HCT116 (cell line): ENCODE results near the gene CUX1. TPM values are rescaled to one million over a fixed set of nuclear protein-coding genes. Genes with fewer than 3 reads are reported as not detected.
A peak's percentile ranks its signal among the peaks of the same experiment; 100 is the strongest.
"Not testable (repeated sequence)": the region's sequence is repeated elsewhere in the genome, so short reads cannot be mapped to it uniquely, and the experiment has no call there.

Source experiments
- ATAC-seq: fragments of 200-7000 bp; cut with Tn5 transposase; 2 replicates; pipeline ENCODE4 v1.9.1; 2020; ENCODE audit warnings: mild to moderate bottlenecking, moderate library complexity
- BruUV-seq: library from RNA; stranded (reverse); fragments of 400-500 nt; replicated peaks from 2 replicates; lab custom pipeline; 2021; lab: Mats Ljungman, UMichigan
- CTCF ChIA-PET: fragments of 300-600 bp; sonication (Branson Sonifier 250); formaldehyde crosslinking; loops from one replicate; lab custom pipeline; 2021; ENCODE audit warnings: antibody characterized with exemption; lab: Charles Lee
- POLR2A ChIA-PET: fragments of 300-600, 350-600 bp; sonication (Branson Sonifier 250); formaldehyde crosslinking; loops from one replicate; lab custom pipeline; 2021; ENCODE audit warnings: antibody characterized with exemption; lab: Charles Lee
- RAD21 ChIA-PET, 2 experiments: fragments of 300-600 bp; sonication (Branson Sonifier 250); formaldehyde crosslinking; loops; one replicate each; lab custom pipeline; 2023; ENCODE audit warnings: low total read pairs in 2 of 2; ENCODE audit not compliant: uncharacterized antibody in 2 of 2, unreplicated experiment in 2 of 2, low non-redundant PET in 1 of 2; lab: Charles Lee
- DNase-seq: peaks from one replicate; pipeline ENCODE4 v3.0.0-alpha.2; 2010; ENCODE audit warnings: low read depth, low spot score
- H2AFZ ChIP-seq: fragments of 200-600 bp; shearing (Covaris generic), sonication (generic); 2 replicates; pipeline ENCODE4 v1.6.1; 2017; ENCODE audit warnings: low read depth, mixed run types, mixed read lengths, antibody characterized with exemption, low read length; ENCODE audit not compliant: poor library complexity, severe bottlenecking
- H3K27ac ChIP-seq: 2 replicates; pipeline ENCODE4 v1.5.1; 2012; ENCODE audit warnings: low read depth, low read length
- H3K27me3 ChIP-seq: fragments of 200-600 bp; sonication (generic); 2 replicates; pipeline ENCODE4 v1.6.1; 2016; ENCODE audit warnings: mixed run types, low read length, mixed read lengths; ENCODE audit not compliant: insufficient read depth
- H3K36me3 ChIP-seq, 2 experiments: fragments of 200-500 bp in 1 of 2; fragments of 200-600 bp in 1 of 2; sonication (Bioruptor generic) in 1 of 2; sonication (generic) in 1 of 2; 2 replicates each; pipeline versions ENCODE4 v1.5.1 to v1.6.1; 2014 to 2016; ENCODE audit warnings: low read length in 2 of 2, inconsistent platforms in 1 of 2, mixed read lengths in 1 of 2, mixed run types in 1 of 2; ENCODE audit not compliant: insufficient read depth in 2 of 2, control insufficient read depth in 1 of 2
- H3K4me1 ChIP-seq, 2 experiments: fragments of 200-600 bp in 1 of 2; sonication (generic) in 1 of 2; 2 replicates each; pipeline versions ENCODE4 v1.5.1 to v1.6.1; 2012 to 2017; ENCODE audit warnings: low read length in 2 of 2, inconsistent platforms in 1 of 2, mild to moderate bottlenecking in 1 of 2, mixed read lengths in 1 of 2, mixed run types in 1 of 2, moderate library complexity in 1 of 2; ENCODE audit not compliant: insufficient read depth in 2 of 2, control insufficient read depth in 1 of 2
- H3K4me2 ChIP-seq: fragments of 200-600 bp; sonication (generic); 2 replicates; pipeline ENCODE4 v1.6.1; 2017; ENCODE audit warnings: mixed run types, low read length, mixed read lengths
- H3K4me3 ChIP-seq, 2 experiments: fragments of 200-600 bp in 1 of 2; sonication (generic) in 1 of 2; replicated peaks in 1 of 2; 2 replicates each; pipeline ENCODE4 v1.5.1; 2011 to 2016; ENCODE audit warnings: low read length in 2 of 2, control low read depth in 1 of 2, low read depth in 1 of 2, mild to moderate bottlenecking in 1 of 2, mixed read lengths in 1 of 2, mixed run types in 1 of 2
- H3K79me2 ChIP-seq: fragments of 200-600 bp; sonication (generic); 2 replicates; pipeline ENCODE4 v1.6.1; 2017; ENCODE audit warnings: mild to moderate bottlenecking, mixed run types, low read length, moderate library complexity, mixed read lengths; ENCODE audit not compliant: insufficient read depth
- H3K9ac ChIP-seq: fragments of 200-600 bp; sonication (generic); 2 replicates; pipeline ENCODE4 v1.6.1; 2016; ENCODE audit warnings: low read length, mixed read lengths
- H3K9me2 ChIP-seq: fragments of 200-600 bp; sonication (generic), shearing (Covaris generic); 2 replicates; pipeline ENCODE4 v1.6.1; 2017; ENCODE audit warnings: mixed run types, mild to moderate bottlenecking, moderate library complexity; ENCODE audit not compliant: insufficient read depth
- H3K9me3 ChIP-seq, 2 experiments: fragments of 200-500 bp in 1 of 2; fragments of 200-600 bp in 1 of 2; sonication (Bioruptor generic) in 1 of 2; sonication (generic) in 1 of 2; 2 replicates each; pipeline ENCODE4 v1.6.1; 2014 to 2017; ENCODE audit warnings: low read length in 2 of 2, mixed read lengths in 2 of 2, inconsistent platforms in 1 of 2, low read depth in 1 of 2, mild to moderate bottlenecking in 1 of 2, mixed run types in 1 of 2, moderate library complexity in 1 of 2; ENCODE audit not compliant: control insufficient read depth in 1 of 2, insufficient read depth in 1 of 2
- H4K20me1 ChIP-seq: fragments of 200-600 bp; sonication (generic), shearing (Covaris generic); 2 replicates; pipeline ENCODE4 v1.6.1; 2017; ENCODE audit warnings: mixed run types, mild to moderate bottlenecking, moderate library complexity; ENCODE audit not compliant: insufficient read depth
- CBX3 ChIP-seq: IDR thresholded peaks from 2 replicates; pipeline ENCODE4 v1.6.1; 2012; ENCODE audit warnings: low read depth
- EGR1 ChIP-seq: IDR thresholded peaks from 2 replicates; pipeline ENCODE4 v1.6.1; 2012; ENCODE audit warnings: low read depth
- EZH2phosphoT487 ChIP-seq: fragments of 200-600 bp; IDR thresholded peaks from 2 replicates; pipeline ENCODE4 v1.6.1; 2018; ENCODE audit warnings: antibody characterized with exemption, borderline replicate concordance
- FOSL1 ChIP-seq: IDR thresholded peaks from 2 replicates; pipeline ENCODE4 v1.6.1; 2012; ENCODE audit warnings: low read depth
- JUND ChIP-seq: IDR thresholded peaks from 2 replicates; pipeline ENCODE4 v1.6.1; 2012
- POLR2A ChIP-seq: IDR thresholded peaks from 2 replicates; pipeline ENCODE4 v1.7.0; 2011; ENCODE audit warnings: borderline replicate concordance; ENCODE audit not compliant: insufficient read depth, insufficient read length; ENCODE audit errors: extremely low read depth
- POLR2AphosphoS5 ChIP-seq: IDR thresholded peaks from 2 replicates; pipeline ENCODE4 v1.6.1; 2011; ENCODE audit warnings: mild to moderate bottlenecking, low read depth, low read length, moderate library complexity
- SIN3A ChIP-seq: IDR thresholded peaks from 2 replicates; pipeline ENCODE4 v1.6.1; 2012; ENCODE audit warnings: low read depth
- SP1 ChIP-seq: IDR thresholded peaks from 2 replicates; pipeline ENCODE4 v1.6.1; 2012; ENCODE audit warnings: low read depth
- SRF ChIP-seq: IDR thresholded peaks from 2 replicates; pipeline ENCODE4 v1.6.1; 2012; ENCODE audit warnings: low read depth
- TCF7L2 ChIP-seq: IDR thresholded peaks from 2 replicates; pipeline ENCODE4 v1.7.0; 2011; ENCODE audit warnings: borderline replicate concordance, inconsistent platforms; ENCODE audit not compliant: insufficient read depth, insufficient read length; ENCODE audit errors: extremely low read depth
- YY1 ChIP-seq: IDR thresholded peaks from 2 replicates; pipeline ENCODE4 v1.6.1; 2011; ENCODE audit warnings: low read length, low read depth, moderate library complexity, mild to moderate bottlenecking; ENCODE audit not compliant: insufficient replicate concordance; ENCODE audit errors: extremely low read depth
- ZFX ChIP-seq: fragments of 450-650 bp; IDR thresholded peaks from 2 replicates; pipeline ENCODE4 v1.6.1; 2017
- intact Hi-C: fragments of 100-400 bp; cut with micrococcal nuclease; formaldehyde crosslinking; loops from 2 replicates; pipeline ENCODE4 v1.10.0; 2022
- total RNA-seq: library from RNA; stranded (reverse); gene quantifications from one replicate; pipeline ENCODE4 v1.2.1, GENCODE V29; 2021; ENCODE audit not compliant: unreplicated experiment
- TF ChIP-seq, protein P1 (sequence below): IDR thresholded peaks from 2 replicates; pipeline ENCODE4 v1.6.1; 2012
- TF ChIP-seq, protein P2 (sequence below): IDR thresholded peaks from 2 replicates; pipeline ENCODE4 v1.6.1; 2012
- TF ChIP-seq, protein P3 (sequence below), 3 experiments: fragments of 200-600 bp in 1 of 3; sonication (generic) in 1 of 3; IDR thresholded peaks in 2 of 3; conservative IDR thresholded peaks in 1 of 3; 2 replicates each; pipeline ENCODE4 v1.5.1; 2012 to 2017; ENCODE audit warnings: low read depth in 2 of 3, low read length in 2 of 3, antibody characterized with exemption in 1 of 3, borderline replicate concordance in 1 of 3, control low read depth in 1 of 3, mild to moderate bottlenecking in 1 of 3, mixed read lengths in 1 of 3, mixed run types in 1 of 3, moderate library complexity in 1 of 3; ENCODE audit not compliant: insufficient read depth in 1 of 3

Gene CUX1
- total RNA-seq, 1 experiment from 2014 or later = 68.9 TPM

DNA sequence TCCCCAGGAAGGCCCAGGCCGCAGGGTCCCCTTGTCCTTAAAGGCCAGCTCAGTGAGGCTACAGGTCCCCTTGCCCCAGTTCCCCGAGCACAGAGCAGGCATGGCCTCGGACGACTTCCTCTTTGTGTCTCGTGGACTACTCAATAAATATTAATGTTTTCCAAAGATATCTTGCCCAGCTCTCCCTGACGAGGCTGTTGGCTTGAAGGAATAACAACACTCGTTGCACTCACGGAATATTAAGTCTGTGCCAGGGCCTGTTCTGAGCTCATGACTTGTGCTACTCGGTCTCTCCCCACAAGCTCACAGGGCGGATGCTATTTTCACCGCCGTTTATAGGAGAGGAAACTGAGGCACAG, 68.2 kb downstream of the CUX1 start:
- no peak overlapping the region for H2AFZ ChIP-seq
- peaks cover 99% of the 10 kb centered on the region for H3K79me2 ChIP-seq
- RAD21 ChIA-PET = no interaction called here
- POLR2A ChIA-PET = no interaction called here
- no peaks in the 10 kb centered on the region for H3K9me2 ChIP-seq
- H3K9ac ChIP-seq = no peak overlapping the region
- H3K27me3 ChIP-seq = no peaks in the 10 kb centered on the region
- H3K4me1 ChIP-seq = peaks cover 51 to 72% of the 10 kb centered on the region in 2 experiments
- ATAC-seq (no peak), DNase-seq (no peak)
- H3K27ac ChIP-seq = no peak overlapping the region
- no TSS peak for BruUV-seq
- CTCF ChIA-PET = no interaction called here
- TF ChIP-seq SP1 (no peak), FOSL1 (no peak), SRF (no peak), SIN3A (no peak), ZFX (no peak), JUND (no peak), EZH2phosphoT487 (no peak), EGR1 (no peak), YY1 (no peak), CBX3 (no peak), POLR2A (no peak), TCF7L2 (no peak), POLR2AphosphoS5 (no peak)
- TF ChIP-seq, protein P1, sequence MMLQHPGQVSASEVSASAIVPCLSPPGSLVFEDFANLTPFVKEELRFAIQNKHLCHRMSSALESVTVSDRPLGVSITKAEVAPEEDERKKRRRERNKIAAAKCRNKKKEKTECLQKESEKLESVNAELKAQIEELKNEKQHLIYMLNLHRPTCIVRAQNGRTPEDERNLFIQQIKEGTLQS = no peak
- TF ChIP-seq, protein P2, sequence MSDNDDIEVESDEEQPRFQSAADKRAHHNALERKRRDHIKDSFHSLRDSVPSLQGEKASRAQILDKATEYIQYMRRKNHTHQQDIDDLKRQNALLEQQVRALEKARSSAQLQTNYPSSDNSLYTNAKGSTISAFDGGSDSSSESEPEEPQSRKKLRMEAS = no peak
- TF ChIP-seq, protein P3, sequence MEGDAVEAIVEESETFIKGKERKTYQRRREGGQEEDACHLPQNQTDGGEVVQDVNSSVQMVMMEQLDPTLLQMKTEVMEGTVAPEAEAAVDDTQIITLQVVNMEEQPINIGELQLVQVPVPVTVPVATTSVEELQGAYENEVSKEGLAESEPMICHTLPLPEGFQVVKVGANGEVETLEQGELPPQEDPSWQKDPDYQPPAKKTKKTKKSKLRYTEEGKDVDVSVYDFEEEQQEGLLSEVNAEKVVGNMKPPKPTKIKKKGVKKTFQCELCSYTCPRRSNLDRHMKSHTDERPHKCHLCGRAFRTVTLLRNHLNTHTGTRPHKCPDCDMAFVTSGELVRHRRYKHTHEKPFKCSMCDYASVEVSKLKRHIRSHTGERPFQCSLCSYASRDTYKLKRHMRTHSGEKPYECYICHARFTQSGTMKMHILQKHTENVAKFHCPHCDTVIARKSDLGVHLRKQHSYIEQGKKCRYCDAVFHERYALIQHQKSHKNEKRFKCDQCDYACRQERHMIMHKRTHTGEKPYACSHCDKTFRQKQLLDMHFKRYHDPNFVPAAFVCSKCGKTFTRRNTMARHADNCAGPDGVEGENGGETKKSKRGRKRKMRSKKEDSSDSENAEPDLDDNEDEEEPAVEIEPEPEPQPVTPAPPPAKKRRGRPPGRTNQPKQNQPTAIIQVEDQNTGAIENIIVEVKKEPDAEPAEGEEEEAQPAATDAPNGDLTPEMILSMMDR (IDR thresholded peaks at IDR 0.05 in 2 of 3, conservative IDR thresholded peaks at IDR 0.05 in 1 of 3; ENCODE audit: borderline replicate concordance in 1 of 3, insufficient read depth in 1 of 3, low read depth in 2 of 3, low read length in 2 of 3) = no peak
- H4K20me1 ChIP-seq = no peaks in the 10 kb centered on the region
- no peaks in the 10 kb centered on the region for H3K36me3 ChIP-seq
- no peak overlapping the region for H3K4me3 ChIP-seq
- no peaks in the 10 kb centered on the region for H3K9me3 ChIP-seq
- intact Hi-C loops = no loop called here
- H3K4me2 ChIP-seq = no peak overlapping the region

DNA sequence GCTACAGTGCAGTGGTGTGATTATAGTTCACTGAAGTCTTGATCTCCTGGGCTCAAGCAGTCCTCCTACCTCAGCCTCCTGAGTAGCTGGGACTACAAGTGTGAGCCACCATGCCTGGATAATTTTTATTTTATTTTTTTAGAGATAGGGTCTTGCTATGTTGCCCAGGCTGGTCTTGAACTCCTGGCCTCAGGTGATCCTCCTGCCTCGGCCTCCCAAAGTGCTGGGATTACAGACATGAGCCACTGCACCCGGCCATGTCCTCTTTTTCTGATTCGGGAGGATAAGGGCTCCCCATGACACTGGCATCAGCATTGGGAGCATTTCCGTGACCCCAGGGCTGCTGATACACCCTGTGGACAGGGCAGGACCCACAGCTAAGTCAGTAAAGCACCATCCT, 69.9 kb downstream of the CUX1 start:
- H3K27me3 ChIP-seq, H3K9me3 ChIP-seq, H2AFZ ChIP-seq, H3K4me3 ChIP-seq, H3K9ac ChIP-seq, RAD21 ChIA-PET, POLR2A ChIA-PET, DNase-seq, H3K36me3 ChIP-seq, ATAC-seq, intact Hi-C loops, H3K27ac ChIP-seq, H4K20me1 ChIP-seq, CTCF ChIA-PET, H3K9me2 ChIP-seq, BruUV-seq: not testable (repeated sequence)
- peak overlapping the region; percentile 37; the same call in 1 of the 2 replicates for H3K4me2 ChIP-seq
- peaks cover 98% of the 10 kb centered on the region for H3K79me2 ChIP-seq
- peaks cover 33 to 59% of the 10 kb centered on the region in 2 experiments for H3K4me1 ChIP-seq

DNA sequence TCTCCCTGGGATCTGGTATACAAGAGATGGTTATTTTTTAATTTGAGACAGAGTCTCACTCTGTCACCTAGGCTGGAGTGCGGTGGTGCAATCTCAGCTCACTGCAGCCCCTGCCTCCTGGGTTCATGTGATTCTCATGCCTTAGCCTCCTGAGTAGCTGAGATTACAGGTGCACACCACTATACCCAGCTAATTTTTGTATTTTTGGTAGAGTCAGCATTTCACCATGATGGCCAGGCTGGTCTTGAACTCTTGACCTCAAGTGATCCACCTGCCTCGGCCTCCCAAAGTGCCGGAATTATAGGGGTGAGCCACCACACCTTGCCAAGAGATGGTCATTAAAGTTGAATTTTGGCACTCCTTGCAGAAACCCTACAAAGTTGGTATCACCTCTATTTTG, 71.1 kb downstream of the CUX1 start:
- ATAC-seq, H3K27me3 ChIP-seq, H3K27ac ChIP-seq, RAD21 ChIA-PET, H3K9ac ChIP-seq, H2AFZ ChIP-seq, H3K4me3 ChIP-seq, H3K9me3 ChIP-seq, H3K4me2 ChIP-seq, intact Hi-C loops, BruUV-seq, DNase-seq, H3K36me3 ChIP-seq, POLR2A ChIA-PET, CTCF ChIA-PET, H3K9me2 ChIP-seq, H4K20me1 ChIP-seq: not testable (repeated sequence)
- peaks cover 96% of the 10 kb centered on the region for H3K79me2 ChIP-seq
- peaks cover 23 to 48% of the 10 kb centered on the region in 2 experiments for H3K4me1 ChIP-seq
